ENCODE results near the gene TCEAL7. TPM values are rescaled to one million over a fixed set of nuclear protein-coding genes. Genes with fewer than 3 reads are reported as not detected.

Gene TCEAL7
- total and polyA plus RNA-seq, 9 of the 15 experiments (the other 6 are each of a cell fraction or from before 2014, with no cell fraction given), result 0.07 to 0.34 (median 0.13) TPM; not detected in 4

- TF ChIP-seq TRIM25 (IDR thresholded peaks at IDR 0.05; ENCODE audit: borderline replicate concordance) (no peak), CREB3 (tag; conservative IDR thresholded peaks at IDR 0.05; ENCODE audit: low read depth) (no peak), POLR2A (conservative IDR thresholded peaks at IDR 0.05) (peak; percentile 65), SNAPC5 (CRISPR knock-in tag; IDR thresholded peaks at IDR 0.05) (no peak), CAMTA2 (CRISPR knock-in tag; conservative IDR thresholded peaks at IDR 0.05) (no peak), ZNF592 (IDR thresholded peaks at IDR 0.05) (no peak), TGIF2 (CRISPR knock-in tag; IDR thresholded peaks at IDR 0.05) (no peak), SRSF3 (IDR thresholded peaks at IDR 0.05; ENCODE audit: insufficient read depth, low read length) (no peak), EP300 (IDR thresholded peaks at IDR 0.05; ENCODE audit: low read length) (no peak), CC2D1A (IDR thresholded peaks at IDR 0.05) (no peak), ZNF41 (CRISPR knock-in tag; conservative IDR thresholded peaks at IDR 0.05) (no peak), SMAD1 (IDR thresholded peaks at IDR 0.05; ENCODE audit: low read depth, low read length, partially characterized antibody) (no peak), NRF1 (conservative IDR thresholded peaks at IDR 0.05 in 1 of 2, IDR thresholded peaks at IDR 0.05 in 1 of 2) (no peak), SAFB2 (IDR thresholded peaks at IDR 0.05; ENCODE audit: borderline replicate concordance, low read depth, low read length, severe bottlenecking) (no peak), SMC3 (conservative IDR thresholded peaks at IDR 0.05; ENCODE audit: insufficient read depth, low read depth, low read length) (no peak), MYC (IDR thresholded peaks at IDR 0.05; ENCODE audit: low read depth, low read length) (no peak), MYC (CRISPR knock-in tag; IDR thresholded peaks at IDR 0.05; ENCODE audit: borderline replicate concordance, low read depth) (no peak), ZNF146 (CRISPR knock-in tag; IDR thresholded peaks at IDR 0.05; ENCODE audit: unreplicated experiment) (no peak), CBX5 (IDR thresholded peaks at IDR 0.05; ENCODE audit: borderline replicate concordance, low read depth) (no peak), RAD51 (IDR thresholded peaks at IDR 0.05; ENCODE audit: borderline replicate concordance, low read depth) (peak; percentile 46; the same call in 1 of the 2 replicates), TBL1XR1 (IDR thresholded peaks at IDR 0.05; ENCODE audit: low read length in 2 of 2) (no peak), MEF2A (IDR thresholded peaks at IDR 0.05; ENCODE audit: control insufficient read depth, low read depth, low read length) (no peak), ZFX (CRISPR knock-in tag; IDR thresholded peaks at IDR 0.05) (no peak)
These were observed 26.2 kb downstream of the TCEAL7 start, which contains the start of gene TCEAL9 (continued) for GRCh38 chrX:103356130-103356798.

Measured in K562 (cell line).